RKO (cell line): ENCODE data around the gene NCR3LG1.

Experiments
- DNase-seq: peaks from one replicate; pipeline ENCODE4 v3.0.0-alpha.2; 2016; ENCODE audit warnings: low spot score

NCR3LG1 gene

GRCh38 chr11:17369684-17370243 lies 18.2 kb downstream of the NCR3LG1 start:
- DNase-seq, result no peak

- DNase-seq, result no peak
These were observed 20.0 kb downstream of the NCR3LG1 start for GRCh38 chr11:17371614-17372013.

GRCh38 chr11:17375547-17375946 lies 23.9 kb downstream of the NCR3LG1 start:
- DNase-seq, result no peak

- DNase-seq, result no peak
These were observed 24.9 kb downstream of the NCR3LG1 start for GRCh38 chr11:17376493-17376892.

- DNase-seq, result no peak
These were observed 27.1 kb downstream of the NCR3LG1 start for GRCh38 chr11:17378655-17379054.

GRCh38 chr11:17379383-17380180 lies 28.0 kb downstream of the NCR3LG1 start:
- no peak for DNase-seq

GRCh38 chr11:17381156-17381555 lies 29.6 kb downstream of the NCR3LG1 start:
- no peak for DNase-seq

- no peak for DNase-seq
These were observed 30.6 kb downstream of the NCR3LG1 start for GRCh38 chr11:17382046-17382728.

GRCh38 chr11:17383461-17383860 lies 31.9 kb downstream of the NCR3LG1 start:
- no peak for DNase-seq

GRCh38 chr11:17384002-17384511 lies 32.5 kb downstream of the NCR3LG1 start:
- peak; percentile 81 for DNase-seq

GRCh38 chr11:17385492-17385891 lies 33.9 kb downstream of the NCR3LG1 start:
- DNase-seq, result no peak

GRCh38 chr11:17385926-17386325 lies 34.3 kb downstream of the NCR3LG1 start:
- no peak for DNase-seq

GRCh38 chr11:17386331-17387084 lies 34.9 kb downstream of the NCR3LG1 start:
- peak; percentile 64 for DNase-seq

- no peak for DNase-seq
These were observed 35.7 kb downstream of the NCR3LG1 start for GRCh38 chr11:17387254-17387653.

- no peak for DNase-seq
These were observed 36.2 kb downstream of the NCR3LG1 start for GRCh38 chr11:17387811-17388210.

GRCh38 chr11:17388609-17389210 lies 37.1 kb downstream of the NCR3LG1 start, which contains the start of gene KCNJ11:
TSS of gene KCNJ11 (minus strand) at chr11:17388659. CDS start at chr11:17388091, 568 bp downstream.
- DNase-seq, result no peak

- peak; percentile 60 for DNase-seq
These were observed 37.8 kb downstream of the NCR3LG1 start for GRCh38 chr11:17389211-17389956.

- no peak for DNase-seq
These were observed 38.5 kb downstream of the NCR3LG1 start for GRCh38 chr11:17389957-17390649.

- DNase-seq, result no peak
These were observed 40.1 kb downstream of the NCR3LG1 start for GRCh38 chr11:17391493-17392355.
